Measurements from ENCODE around the gene MTO1.
"Not testable (repeated sequence)": the region's sequence is repeated elsewhere in the genome, so short reads cannot be mapped to it uniquely, and the experiment has no call there.

The MTO1 gene

GRCh38 chr6:73504160-73504559 lies 42.6 kb downstream of the MTO1 start:
- no peak for DNase-seq

- no peak for DNase-seq
Observed at GRCh38 chr6:73505142-73505541, 43.6 kb downstream of the MTO1 start.

GRCh38 chr6:73505705-73506104 lies 44.2 kb downstream of the MTO1 start:
- not testable (repeated sequence) for DNase-seq

- DNase-seq: no peak
Observed at GRCh38 chr6:73506246-73506645, 44.7 kb downstream of the MTO1 start.

GRCh38 chr6:73508776-73509175 lies 47.2 kb downstream of the MTO1 start:
- no peak for DNase-seq

GRCh38 chr6:73509851-73510250 lies 48.3 kb downstream of the MTO1 start:
- DNase-seq: no peak

- DNase-seq: no peak
Observed at GRCh38 chr6:73511796-73512195, 50.3 kb downstream of the MTO1 start.

GRCh38 chr6:73513496-73513854 lies 51.9 kb downstream of the MTO1 start:
- no peak for DNase-seq

GRCh38 chr6:73514746-73515110 lies 53.2 kb downstream of the MTO1 start:
- no peak for DNase-seq

GRCh38 chr6:73515204-73515655 lies 53.7 kb downstream of the MTO1 start:
- no peak for DNase-seq

- no peak for DNase-seq
Observed at GRCh38 chr6:73516514-73517489, 55.3 kb downstream of the MTO1 start.

GRCh38 chr6:73518100-73518981 lies 56.8 kb downstream of the MTO1 start:
- not testable (repeated sequence) for DNase-seq

GRCh38 chr6:73518982-73519881 lies 57.7 kb downstream of the MTO1 start:
- not testable (repeated sequence) for DNase-seq

GRCh38 chr6:73519926-73520687 lies 58.6 kb downstream of the MTO1 start:
- peak; percentile 88 for DNase-seq

GRCh38 chr6:73520688-73521350 lies 59.3 kb downstream of the MTO1 start, which contains the start of gene EEF1A1:
TSS of gene EEF1A1 (minus strand) at chr6:73521032. CDS start at chr6:73520026, 1,006 bp downstream.
- peak; percentile 100 for DNase-seq

- DNase-seq: no peak
Observed at GRCh38 chr6:73521351-73521985, 59.9 kb downstream of the MTO1 start.

- DNase-seq: peak; percentile 80
Observed at GRCh38 chr6:73523434-73524123, 62.0 kb downstream of the MTO1 start.

- DNase-seq: no peak
Observed at GRCh38 chr6:73525546-73526330, 64.2 kb downstream of the MTO1 start.

- no peak for DNase-seq
Observed at GRCh38 chr6:73528897-73529296, 67.4 kb downstream of the MTO1 start.
